HL-60/S4 treated with phorbol 12-myristate 13-acetate at 8.2 ng/mL for 4 days and 3 days (cell line): ENCODE results near the gene ATP1A1.

Experiments used
- in situ Hi-C: fragments of 300-500 bp; cut with MboI; formaldehyde crosslinking; loops from 2 replicates; pipeline ENCODE4 v1.15.0; 2022; ENCODE audit warnings: low sequenced_read_pairs

ATP1A1 gene

DNA sequence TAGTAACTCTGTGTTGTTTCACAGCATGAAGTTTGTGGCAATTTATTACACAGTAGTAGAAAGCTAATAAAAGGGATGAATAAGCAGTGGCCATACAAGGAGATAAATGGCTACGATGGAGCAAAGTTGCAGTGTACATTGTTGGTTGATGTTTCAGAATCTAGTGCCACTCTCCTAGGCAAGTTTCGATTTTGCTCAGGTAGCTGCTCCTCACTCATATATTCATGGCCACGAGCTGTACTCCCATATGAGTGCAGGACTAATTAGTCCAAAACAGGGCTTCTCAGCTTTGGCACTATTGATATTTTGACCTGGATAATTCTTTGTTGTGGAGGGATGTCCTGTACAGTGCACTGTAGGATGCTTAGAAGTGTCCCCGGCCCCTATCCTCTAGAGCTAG, 30.0 kb upstream of the ATP1A1 start:
- in situ Hi-C loops: no loop called here

DNA sequence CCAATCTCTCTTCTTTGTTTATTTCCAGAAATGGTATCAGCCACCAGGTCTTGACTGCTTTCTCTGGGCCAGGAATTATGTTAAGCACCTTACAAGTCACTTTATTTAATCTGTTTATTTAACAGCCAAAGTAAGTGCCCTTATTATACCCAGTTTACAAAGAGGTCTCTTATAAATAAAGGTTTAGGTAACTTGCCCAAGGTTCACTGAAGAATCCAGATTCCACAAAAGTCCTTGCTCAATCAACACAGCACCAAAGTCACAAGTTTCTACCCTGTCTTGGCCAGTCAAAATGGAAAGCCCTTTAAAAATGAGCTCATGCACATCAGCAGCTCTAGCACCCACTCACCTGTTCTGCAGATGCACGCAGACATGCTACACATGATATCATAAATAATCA, 28.0 kb upstream of the ATP1A1 start:
- in situ Hi-C loops: no loop called here

DNA sequence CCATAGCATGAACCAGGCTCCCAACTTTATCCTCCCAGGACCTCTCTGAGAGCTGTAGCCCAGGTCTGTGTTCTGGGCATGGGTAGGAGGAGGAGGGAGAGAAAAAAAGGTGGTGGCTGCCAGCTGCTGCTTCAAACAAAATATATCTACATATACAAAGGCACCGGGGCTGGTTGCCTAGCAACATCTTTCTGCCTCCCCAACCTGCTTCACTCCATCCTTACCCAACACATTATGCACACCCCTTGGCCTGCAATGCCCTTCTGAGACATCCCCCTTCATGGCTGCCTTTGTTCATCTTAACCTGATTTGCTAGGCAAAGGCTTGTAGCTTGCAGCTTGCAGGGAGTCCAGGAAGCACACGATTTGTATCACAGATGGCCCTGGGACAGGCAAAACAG, 27.2 kb upstream of the ATP1A1 start:
- in situ Hi-C loops: no loop called here

DNA sequence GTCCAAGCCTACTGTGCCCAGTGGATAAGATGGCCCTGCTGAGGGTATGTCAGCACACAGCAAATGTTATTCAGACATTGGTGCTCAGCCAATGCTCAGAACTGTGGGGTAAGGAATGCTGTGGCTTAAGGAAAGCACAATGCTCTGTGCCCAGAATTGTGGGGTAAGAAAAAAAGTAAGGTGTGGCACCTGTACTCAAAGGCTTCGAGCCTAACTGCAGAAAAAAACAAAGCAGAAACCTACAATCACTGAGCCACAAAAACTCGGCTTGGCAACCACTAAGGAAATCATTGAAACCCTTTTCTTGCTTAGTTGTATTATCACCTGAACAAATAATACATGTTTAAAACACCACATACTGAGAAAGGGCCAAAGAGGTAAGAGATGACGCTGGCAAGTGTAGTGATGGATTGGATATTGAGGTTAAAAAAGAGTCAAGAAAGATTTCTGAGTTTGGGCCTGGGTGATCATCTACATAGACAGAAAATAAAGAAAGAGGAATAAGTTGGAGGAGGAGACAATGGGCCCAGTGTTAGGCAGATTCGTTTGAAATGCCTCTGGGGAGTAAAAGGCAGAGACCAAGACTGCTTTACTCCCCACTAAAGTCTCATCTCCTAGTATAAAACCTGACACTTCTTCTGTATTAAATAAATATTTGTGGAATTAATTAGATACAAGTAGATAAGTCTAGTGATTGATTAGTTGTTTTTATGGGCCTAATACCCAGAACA, 25.9 kb upstream of the ATP1A1 start:
- in situ Hi-C loops: no loop called here

DNA sequence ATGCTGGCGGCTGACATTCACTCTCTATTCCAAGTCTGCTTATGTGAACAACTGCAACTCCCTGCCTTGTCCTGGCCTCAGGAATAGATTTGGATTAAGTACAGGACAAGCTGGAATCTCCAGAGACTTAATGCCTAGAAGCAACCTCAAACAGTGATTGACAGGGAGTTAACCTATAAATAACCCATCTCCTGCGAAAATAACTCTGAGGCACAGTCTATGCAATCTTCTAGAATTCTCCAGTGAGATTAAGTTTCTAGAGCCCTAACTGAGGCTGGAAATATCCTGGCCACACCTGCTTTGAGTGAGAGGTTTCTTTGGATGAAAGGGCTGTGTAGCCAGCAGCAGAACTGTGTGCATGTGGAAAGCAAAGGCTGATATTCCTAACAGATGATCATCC, 25.3 kb upstream of the ATP1A1 start:
- in situ Hi-C loops: no loop called here

DNA sequence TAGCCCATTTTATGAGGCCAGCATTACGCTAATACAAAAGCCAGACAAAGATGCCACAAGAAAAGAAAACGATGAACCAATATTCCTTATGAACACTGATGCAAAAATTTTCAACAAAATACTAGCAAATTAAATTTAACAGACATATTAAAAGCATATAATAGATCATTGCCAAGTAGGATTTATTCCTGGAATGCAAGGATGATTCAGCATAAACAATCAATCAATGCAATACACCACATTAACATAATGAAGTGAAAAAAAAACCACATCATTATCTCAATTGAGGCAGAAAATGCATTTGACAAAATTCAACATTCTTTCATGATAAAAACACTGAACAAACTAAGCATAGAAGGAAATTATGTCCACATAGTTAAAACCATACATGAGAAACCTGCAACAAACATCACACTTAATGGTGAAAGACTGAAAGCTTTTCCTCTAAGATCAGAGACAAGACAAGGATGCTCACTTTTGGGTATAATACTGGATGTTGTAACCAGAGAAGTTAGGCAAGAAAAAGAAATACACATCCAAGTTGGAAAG, 22.9 kb upstream of the ATP1A1 start:
- in situ Hi-C loops: no loop called here

DNA sequence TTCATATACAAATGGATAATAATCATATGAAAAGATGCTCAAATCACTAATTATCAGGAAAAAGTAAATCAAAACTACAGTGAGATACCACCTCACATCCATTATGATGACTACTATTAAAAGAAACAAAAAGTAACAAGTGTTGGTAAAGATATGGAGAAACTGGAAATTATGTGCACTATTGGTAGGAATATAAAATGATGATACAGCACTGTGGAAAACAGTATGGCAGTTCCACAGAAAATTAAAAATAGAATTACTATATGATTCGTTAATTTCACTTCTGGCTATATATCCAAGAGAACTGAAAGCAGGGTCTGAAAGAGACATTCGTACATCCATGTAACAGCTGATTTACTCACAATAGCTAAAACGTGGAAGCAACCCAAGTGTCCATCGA, 21.1 kb upstream of the ATP1A1 start:
- in situ Hi-C loops: no loop called here

DNA sequence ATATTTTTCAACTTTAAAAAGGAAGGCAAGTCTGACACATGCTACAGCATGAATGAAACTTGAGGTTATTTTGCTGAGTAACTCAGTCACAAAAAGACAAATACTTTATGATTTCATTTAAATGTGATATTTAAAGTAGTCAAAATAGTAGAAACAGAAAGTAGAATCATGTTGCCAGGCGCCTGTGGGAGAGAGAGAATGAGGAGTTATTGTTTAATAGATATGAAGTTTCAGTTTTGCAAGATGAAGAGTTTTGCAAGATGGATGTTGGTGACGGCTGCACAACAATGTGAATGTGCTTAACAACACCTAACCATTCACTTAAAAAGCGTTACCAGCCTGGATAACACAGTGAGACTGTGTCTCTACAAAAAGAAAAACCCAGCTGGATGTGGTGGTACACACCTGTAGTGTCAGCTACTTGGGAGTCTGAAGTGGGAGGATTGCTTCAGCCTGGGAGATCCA, 20.7 kb upstream of the ATP1A1 start:
- in situ Hi-C loops: no loop called here

DNA sequence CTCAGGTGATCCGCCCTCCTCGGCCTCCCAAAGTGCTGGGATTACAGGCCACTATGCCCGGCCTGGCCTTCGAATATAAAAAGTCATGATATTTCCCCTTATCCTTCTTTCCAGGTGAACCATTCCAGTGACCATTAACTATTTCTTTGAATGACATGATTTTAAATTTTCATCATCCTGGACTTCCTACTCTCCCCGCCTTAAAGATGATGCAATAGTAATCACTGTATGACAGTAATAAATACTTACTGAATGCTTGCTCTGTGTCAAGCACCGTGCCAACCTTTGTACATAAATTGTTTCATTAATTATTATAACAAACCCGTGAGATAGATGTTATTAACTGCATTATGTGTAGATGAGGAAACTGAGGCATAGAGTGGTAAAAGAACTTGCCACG, 19.9 kb upstream of the ATP1A1 start:
- in situ Hi-C loops: no loop called here

DNA sequence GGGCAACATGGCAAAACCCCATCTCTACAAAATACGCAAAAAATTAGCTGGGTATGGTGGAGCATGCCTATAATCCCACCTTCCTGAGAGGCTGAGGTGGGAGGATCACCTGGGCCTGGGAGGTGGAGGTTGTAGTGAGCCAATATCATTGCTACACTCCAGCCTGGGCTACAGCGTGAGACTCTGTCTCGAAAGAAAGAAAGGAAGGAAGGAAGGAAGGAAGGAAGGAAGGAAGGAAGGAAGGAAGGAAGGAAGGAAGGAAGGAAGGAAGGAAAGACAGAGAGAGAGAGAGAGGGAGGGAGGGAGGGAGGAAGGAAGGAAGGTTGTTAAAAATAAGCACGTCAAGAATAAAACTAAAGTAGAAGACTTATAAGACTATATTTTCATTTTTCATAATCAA, 17.0 kb upstream of the ATP1A1 start:
- in situ Hi-C loops: no loop called here

DNA sequence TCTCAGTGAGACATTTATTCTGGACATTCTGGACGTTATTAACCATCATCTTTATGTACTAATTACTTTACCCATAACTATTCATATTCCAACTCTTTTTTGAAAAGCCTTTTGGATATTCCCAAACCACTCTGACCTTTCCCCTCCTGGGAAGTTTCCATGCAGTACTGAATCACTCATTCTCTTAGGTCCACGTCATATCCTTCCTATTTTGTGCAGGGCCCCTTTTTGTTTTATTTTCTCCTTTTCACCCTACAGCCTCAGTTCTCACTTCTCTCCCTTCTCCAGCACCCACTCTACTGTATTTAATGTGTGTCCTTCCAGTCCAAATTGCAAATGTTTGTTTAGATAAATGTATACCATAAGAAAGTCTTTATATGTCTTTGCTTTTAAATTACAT, 16.4 kb upstream of the ATP1A1 start:
- in situ Hi-C loops: no loop called here

DNA sequence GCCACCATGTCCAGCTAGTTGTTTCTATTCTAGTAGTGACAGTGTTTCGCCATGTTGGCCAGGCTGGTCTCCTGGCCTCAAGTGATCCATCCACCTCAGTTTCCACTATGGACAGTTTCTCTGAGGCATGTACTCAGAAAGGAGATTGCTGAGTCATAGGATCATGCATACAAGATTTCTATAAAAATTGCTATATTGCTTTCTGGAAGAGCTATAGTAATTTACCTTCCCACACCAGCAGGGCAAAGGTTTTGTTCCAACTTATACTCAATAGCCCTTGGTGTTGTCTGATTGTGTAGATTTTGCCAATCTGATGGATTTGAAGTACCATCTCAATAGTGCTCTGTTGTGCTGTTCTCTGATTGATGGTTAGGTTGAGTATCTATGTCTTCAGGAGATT, 15.6 kb upstream of the ATP1A1 start:
- in situ Hi-C loops: no loop called here

DNA sequence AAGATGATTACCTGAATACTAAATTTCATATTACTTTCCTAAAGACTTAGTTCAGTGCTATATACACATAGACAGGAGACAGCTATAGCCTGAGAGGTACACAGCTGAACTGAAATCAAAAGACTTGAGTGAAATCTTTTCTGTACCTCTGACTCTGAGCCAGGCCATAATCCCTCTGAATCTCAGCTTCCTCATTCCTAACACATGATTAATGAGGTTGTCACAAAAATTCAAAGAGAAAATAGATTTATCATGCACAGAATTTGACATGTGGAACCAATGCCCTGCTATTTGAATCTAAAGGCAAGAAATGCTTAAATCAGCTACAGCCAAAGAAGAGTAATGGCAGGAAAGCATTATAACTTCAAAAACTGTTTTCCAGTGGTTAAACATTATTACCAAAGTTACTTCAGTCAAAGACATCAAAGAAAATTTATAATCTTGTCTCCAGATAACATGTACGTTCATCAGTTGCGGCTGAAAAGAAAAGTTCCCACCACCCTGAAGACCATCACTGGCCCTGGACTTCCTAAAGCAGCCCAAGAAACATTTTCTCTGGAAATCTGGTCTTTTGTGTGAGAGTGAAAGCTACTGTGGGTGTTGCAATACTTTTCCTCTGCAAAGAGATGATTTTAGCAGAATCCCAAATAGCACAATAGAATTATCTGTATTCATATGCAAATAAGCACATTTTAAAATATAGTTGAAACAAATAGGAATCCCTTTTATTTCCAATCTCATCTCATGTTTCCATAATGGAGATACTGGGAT, 13.8 kb upstream of the ATP1A1 start:
- in situ Hi-C loops: no loop called here

DNA sequence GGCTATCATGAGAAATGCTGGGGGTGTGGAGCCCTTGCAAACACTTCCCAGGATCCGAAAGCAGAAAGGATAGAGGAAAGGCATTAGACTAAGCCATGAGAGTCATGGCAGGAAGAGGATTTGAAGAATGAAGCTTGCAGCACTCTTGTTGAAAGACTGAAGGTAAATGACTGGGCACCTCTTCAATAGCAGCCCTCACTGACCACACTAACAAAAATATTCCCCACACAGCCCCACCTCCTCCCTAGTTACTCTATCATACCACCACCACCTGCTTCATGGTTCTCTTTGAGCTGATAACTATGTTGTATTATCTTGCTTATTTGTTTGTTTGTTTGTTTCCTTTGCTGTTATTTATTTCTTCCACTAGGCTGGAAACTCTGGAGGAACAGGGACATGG, 13.2 kb upstream of the ATP1A1 start:
- in situ Hi-C loops: no loop called here

DNA sequence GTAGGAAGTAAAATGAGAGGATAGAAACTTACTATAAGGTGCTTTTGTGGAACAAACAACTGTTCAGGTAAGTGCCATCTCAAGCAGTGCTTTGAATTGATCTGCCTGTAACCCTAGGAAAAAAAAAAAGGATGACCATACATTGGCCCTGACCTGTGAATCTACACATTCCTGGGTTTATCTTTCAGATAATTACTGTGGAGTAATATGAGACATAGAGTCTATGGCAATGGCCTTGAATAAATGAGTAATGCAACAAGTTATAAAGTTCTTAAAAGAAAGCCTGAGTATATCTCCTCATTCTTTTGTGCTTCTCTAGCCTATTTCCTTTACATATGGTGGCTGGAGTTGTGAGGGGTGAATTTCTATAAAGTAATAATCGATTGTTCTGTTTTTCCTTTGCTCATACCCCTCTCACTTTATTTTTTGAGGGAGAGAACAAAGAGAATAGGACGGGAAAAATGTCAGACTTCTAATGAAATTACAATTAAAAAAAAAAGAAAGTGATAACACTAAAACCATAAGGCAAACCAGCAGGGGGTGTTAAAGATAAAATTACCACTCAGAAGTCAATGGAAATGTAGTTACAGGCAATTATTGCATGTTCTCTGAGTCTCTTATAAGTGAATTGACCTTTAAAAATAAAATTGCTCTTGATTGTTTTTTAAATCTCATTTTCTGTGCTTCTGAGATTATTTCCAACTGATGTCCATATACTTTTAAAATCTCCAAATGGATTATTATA, 12.4 kb upstream of the ATP1A1 start:
- in situ Hi-C loops: no loop called here

DNA sequence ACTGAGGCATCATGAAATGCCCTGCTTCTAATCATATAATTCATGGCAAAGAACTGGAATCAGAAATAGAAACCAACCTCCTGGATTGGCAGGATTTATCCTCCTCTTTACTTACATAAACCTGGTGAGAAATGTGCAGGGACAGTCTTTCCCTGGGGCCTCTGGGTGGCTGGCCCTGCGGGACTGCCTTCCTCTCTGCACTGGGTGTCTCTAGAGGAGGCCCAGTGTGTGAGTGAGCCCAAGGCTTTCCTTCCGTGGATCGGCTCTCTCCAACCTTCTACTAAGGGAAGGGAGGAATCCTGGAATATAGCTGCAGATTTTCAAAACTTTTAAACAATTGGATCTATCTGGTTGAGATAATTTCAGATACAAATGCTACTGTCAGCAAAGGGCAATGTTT, 11.4 kb upstream of the ATP1A1 start:
- in situ Hi-C loops: no loop called here

DNA sequence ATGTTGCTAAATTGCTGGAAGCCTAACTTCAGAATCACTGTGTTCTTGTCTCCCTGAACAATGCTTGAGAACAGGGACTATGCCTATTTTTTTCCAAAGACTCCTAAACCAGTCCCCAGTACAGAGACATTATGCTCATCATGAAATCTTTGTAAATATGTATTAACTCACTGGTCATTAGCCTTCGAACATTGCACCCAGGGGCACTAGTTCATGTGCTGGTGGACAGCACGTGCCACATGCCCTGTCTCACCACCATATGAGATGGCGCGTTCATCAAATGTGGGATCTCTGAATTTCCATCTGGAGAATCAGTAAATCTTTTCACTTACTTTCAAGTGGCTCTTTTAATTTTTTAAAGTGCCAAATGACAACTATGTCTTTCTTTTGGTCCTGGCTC, 11.0 kb upstream of the ATP1A1 start:
- in situ Hi-C loops: no loop called here

DNA sequence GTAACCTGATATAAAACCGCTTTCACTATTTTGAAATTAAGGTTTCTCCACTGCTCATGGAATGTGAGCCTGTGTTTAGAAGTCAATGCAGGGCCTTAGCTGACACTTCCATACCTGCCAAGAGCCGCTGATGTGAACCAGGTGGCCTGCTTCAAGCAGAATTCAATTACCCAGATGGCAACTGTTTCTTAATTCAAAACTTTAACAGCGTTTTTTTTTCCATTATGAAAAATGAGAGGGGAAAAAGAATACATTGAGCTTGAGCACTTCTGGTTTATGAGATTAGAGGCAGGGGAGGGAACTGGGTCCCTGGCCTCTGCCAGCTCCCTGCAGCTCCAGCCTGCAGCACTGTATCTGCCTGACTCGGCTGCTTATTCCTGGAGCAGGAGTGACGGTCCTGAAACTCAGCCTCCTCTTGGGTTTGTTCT, 7.7 kb upstream of the ATP1A1 start:
- in situ Hi-C loops: no loop called here

DNA sequence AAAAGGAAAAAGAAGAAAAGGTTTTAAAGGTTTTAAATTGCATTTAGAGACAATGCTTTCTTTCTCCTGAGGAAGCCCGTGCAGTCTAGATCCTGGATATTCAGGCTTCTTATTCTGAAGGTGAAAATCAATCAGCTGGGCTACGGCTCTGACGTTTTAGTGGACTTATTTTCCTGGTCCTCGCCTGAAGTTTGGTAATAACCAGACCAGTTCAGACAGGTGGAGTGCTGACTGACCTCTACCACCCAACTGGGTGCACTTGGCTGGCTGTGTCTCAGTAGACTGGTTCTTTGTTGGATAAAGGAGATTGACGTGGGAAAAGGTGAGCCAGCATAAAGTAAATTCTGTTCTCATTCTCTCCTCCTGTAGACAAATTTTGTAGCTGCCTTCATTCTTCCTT, 7.2 kb upstream of the ATP1A1 start:
- in situ Hi-C loops: no loop called here

DNA sequence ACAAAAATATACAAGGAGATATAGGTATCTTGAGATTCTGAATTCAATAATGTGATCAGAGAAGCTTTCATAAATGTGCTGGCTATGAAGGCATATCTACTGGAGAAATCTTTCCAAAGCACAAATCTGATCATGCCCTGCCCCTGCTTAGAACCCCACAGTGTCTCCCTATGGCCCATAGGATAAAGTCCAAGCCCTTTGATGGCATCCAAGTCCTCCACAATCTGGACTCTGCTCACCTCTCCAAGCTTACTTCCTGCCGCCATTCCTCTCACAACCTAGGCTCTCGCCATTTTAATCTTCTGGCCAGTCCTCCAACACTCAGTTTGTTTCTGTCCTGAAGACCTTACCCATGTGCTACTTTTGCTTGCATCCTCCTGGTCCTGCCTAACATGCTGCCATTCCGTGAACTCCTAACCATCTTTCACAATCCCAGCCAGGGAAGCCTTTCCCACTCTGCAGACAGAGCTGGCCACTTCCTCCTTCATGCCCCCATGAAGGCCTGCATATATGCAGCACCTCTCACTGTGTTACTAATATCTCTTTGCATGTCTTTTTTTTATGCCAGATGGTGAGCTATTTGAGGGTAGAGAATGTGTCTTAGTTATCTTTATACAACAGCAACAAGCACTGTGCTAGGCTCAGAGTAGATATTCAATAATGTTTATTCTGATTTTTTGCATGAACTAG, 5.6 kb upstream of the ATP1A1 start:
- in situ Hi-C loops: no loop called here

DNA sequence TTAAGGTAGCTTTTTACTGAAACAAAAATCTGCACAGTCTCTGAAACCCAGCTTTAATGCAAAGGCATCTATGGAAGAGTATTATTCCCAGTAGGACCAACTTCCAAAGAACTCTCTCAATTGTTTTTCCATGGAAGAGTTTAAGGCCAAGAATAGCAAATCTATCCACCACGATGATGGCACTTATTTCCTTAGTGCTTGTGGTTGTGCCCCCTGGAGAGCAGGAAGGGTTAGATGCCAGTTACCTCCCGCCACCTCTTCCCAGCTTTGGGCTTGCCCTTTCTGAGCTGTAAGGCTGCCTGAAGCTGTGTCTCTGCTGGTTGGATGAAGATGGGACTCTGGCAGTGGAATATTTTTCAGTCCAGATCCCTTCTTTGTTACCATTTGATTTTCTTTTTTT, 4.8 kb upstream of the ATP1A1 start:
- in situ Hi-C loops: no loop called here
